ENCODE data around the gene EXOC6B. TPM values are rescaled to one million over a fixed set of nuclear protein-coding genes. Genes with fewer than 3 reads are reported as not detected.

The EXOC6B gene
- total RNA-seq, 1 donor from 2014 or later, result 31.6 TPM

- no peak for ATAC-seq
These were observed 484.2 kb downstream of the EXOC6B start for GRCh38 chr2:72341639-72342038.

GRCh38 chr2:72340665-72341064 is 485.2 kb downstream of the EXOC6B start:
- ATAC-seq, result no peak

GRCh38 chr2:72338076-72338475 is 487.8 kb downstream of the EXOC6B start:
- ATAC-seq, result no peak

GRCh38 chr2:72332720-72333119 is 493.1 kb downstream of the EXOC6B start:
- no peak for ATAC-seq

- ATAC-seq, result no peak
These were observed 495.2 kb downstream of the EXOC6B start for GRCh38 chr2:72330652-72331051.

GRCh38 chr2:72326759-72327158 is 499.1 kb downstream of the EXOC6B start:
- no peak for ATAC-seq

- ATAC-seq, result peak; percentile 53
These were observed 500.0 kb downstream of the EXOC6B start for GRCh38 chr2:72325592-72326422.

GRCh38 chr2:72316774-72317173 is 509.1 kb downstream of the EXOC6B start:
- ATAC-seq, result no peak

- no peak for ATAC-seq
These were observed 525.6 kb downstream of the EXOC6B start for GRCh38 chr2:72300147-72300684.

GRCh38 chr2:72293620-72294019 is 532.2 kb downstream of the EXOC6B start:
- ATAC-seq, result no peak

- ATAC-seq, result no peak
These were observed 533.4 kb downstream of the EXOC6B start for GRCh38 chr2:72292433-72292832.

- ATAC-seq, result no peak
These were observed 534.8 kb downstream of the EXOC6B start for GRCh38 chr2:72291059-72291458.

GRCh38 chr2:72289736-72290135 is 536.1 kb downstream of the EXOC6B start:
- ATAC-seq, result no peak

- ATAC-seq, result no peak
These were observed 536.5 kb downstream of the EXOC6B start for GRCh38 chr2:72289283-72289682.

- peak; percentile 74 for ATAC-seq
These were observed 547.8 kb downstream of the EXOC6B start for GRCh38 chr2:72278046-72278445.

- ATAC-seq, result no peak
These were observed 549.0 kb downstream of the EXOC6B start for GRCh38 chr2:72276876-72277275.

GRCh38 chr2:72276356-72276755 is 549.5 kb downstream of the EXOC6B start:
- no peak for ATAC-seq

GRCh38 chr2:72275084-72275483 is 550.7 kb downstream of the EXOC6B start:
- no peak for ATAC-seq

- ATAC-seq, result peak; percentile 40
These were observed 551.4 kb downstream of the EXOC6B start for GRCh38 chr2:72274380-72274797.

- no peak for ATAC-seq
These were observed 552.4 kb downstream of the EXOC6B start for GRCh38 chr2:72273384-72273783.

- ATAC-seq, result peak; percentile 90
These were observed 553.8 kb downstream of the EXOC6B start for GRCh38 chr2:72271766-72272641.

GRCh38 chr2:72271276-72271614 is 554.6 kb downstream of the EXOC6B start:
- peak; percentile 21 for ATAC-seq

- ATAC-seq, result no peak
These were observed 555.1 kb downstream of the EXOC6B start for GRCh38 chr2:72270556-72271275.

Data from esophagus mucosa (tissue), 1 donor.